Tibial artery (tissue), 4 donors: ENCODE measurements around the gene GRIA2.

Experiments used
- DNase-seq, 2 donors: peaks; one replicate each; pipeline ENCODE4 v3.0.0-alpha.2; 2019
- H3K27ac ChIP-seq, 2 donors: fragments of 200-600 bp; sonication (generic) in 1 of 2; 1 replicate in 1 of 2; 2 replicates in 1 of 2; pipeline ENCODE4 v1.5.1; 2018 to 2019; ENCODE audit warnings: mild to moderate bottlenecking in 1 of 2
- H3K27me3 ChIP-seq, 2 donors: fragments of 200-600 bp; sonication (generic) in 1 of 2; one replicate each; pipeline versions ENCODE4 v1.5.1 to v1.6.0; 2016 to 2019
- H3K36me3 ChIP-seq, 3 donors: fragments of 200-600 bp; sonication (generic) in 2 of 3; one replicate each; pipeline ENCODE4 v1.5.1; 2016 to 2019; ENCODE audit warnings: mild to moderate bottlenecking in 2 of 3
- H3K4me1 ChIP-seq, 4 donors: fragments of 200-600 bp; sonication (generic) in 2 of 4; 1 replicate in 3 of 4; 2 replicates in 1 of 4; pipeline ENCODE4 v1.5.1; 2016 to 2019
- H3K4me3 ChIP-seq, 2 donors: fragments of 200-600 bp; sonication (generic) in 1 of 2; 1 replicate in 1 of 2; 2 replicates in 1 of 2; pipeline ENCODE4 v1.5.1; 2018 to 2019; ENCODE audit warnings: mild to moderate bottlenecking in 2 of 2
- H3K9me3 ChIP-seq, 3 donors: fragments of 200-600 bp; sonication (generic) in 1 of 3; one replicate each; pipeline ENCODE4 v1.5.1; 2016 to 2019
- CTCF ChIP-seq, 2 experiments: fragments of 200-600 bp in 1 of 2; fragments of 450-650 bp in 1 of 2; IDR thresholded peaks; one replicate each; pipeline ENCODE4 v1.5.1; 2017 to 2019; ENCODE audit warnings: antibody characterized with exemption in 2 of 2, mild to moderate bottlenecking in 1 of 2, moderate library complexity in 1 of 2
- intact Hi-C: fragments of 100-400 bp; cut with DNase I; formaldehyde crosslinking; loops from one replicate; pipeline ENCODE4 v1.15.0; 2023; ENCODE audit warnings: low total_unique reads

Gene GRIA2

DNA sequence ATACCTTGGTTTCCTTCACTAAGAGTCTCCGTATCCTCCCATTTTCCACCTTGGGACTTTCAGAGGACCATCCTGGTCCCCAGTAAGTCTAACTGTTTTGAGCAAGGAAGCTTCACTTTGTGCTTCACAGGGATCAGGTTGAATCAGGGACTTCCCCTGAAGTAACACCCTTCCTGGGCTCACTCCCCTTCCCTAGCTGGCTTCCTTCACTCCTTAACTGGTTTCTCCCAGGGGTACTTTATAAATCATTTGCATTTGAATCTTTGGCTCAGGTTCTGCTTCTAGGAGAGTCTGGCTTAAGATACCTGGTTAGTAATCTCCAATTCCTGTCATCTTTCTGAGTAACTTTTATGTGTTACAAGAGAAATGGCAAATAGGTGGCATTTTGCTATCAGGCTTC lies 24.5 kb upstream of the GRIA2 start:
- no peak overlapping the region for H3K27ac ChIP-seq
- DNase-seq = no peak
- H3K36me3 ChIP-seq = no peaks in the 10 kb centered on the region
- H3K9me3 ChIP-seq = no peaks in the 10 kb centered on the region
- TF ChIP-seq CTCF (IDR thresholded peaks at IDR 0.05) = no peak
- H3K4me3 ChIP-seq = no peak overlapping the region
- intact Hi-C loops = no loop called here
- no peaks in the 10 kb centered on the region for H3K27me3 ChIP-seq
- H3K4me1 ChIP-seq = no peaks in the 10 kb centered on the region

DNA sequence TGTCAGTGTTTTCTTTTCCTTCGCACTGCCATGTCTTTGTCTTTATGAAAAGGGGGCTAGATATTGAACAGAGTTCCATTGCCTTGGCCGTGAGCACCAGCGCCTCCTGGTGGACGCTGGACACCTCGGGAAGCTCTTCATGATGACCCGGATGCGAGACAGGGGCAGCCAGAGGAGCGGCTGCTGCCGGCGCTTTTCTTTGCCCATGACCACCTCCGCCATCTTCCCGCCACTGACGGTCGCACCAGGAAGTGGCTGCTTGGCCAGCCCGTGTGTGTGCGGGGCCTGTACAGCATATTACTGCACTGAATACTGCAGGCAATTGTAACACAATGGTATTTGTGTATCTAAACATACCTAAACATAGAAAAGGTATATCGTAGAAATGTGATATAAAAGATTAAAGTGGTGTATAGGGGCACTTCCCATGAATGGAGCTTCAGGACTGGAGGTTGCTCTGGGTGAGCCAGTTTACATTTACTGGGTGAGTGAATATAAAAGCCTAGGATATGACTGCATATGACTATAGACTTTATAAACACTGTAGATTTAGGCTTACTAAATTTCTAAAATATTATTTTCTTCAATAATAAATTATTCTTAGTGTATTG lies 15.8 kb upstream of the GRIA2 start:
- DNase-seq = no peak
- intact Hi-C loops = no loop called here
- Histone ChIP-seq H3K27me3 (no peaks in the 10 kb centered on the region), H3K36me3 (no peaks in the 10 kb centered on the region), H3K4me3 (no peak overlapping the region), H3K9me3 (no peaks in the 10 kb centered on the region), H3K4me1 (no peaks in the 10 kb centered on the region), H3K27ac (no peak overlapping the region)
- TF ChIP-seq CTCF (IDR thresholded peaks at IDR 0.05) = peak in 1 of 2 experiments; percentile 20

- Histone ChIP-seq H3K4me1 (peaks cover 0 to 25% (median 16%) of the 10 kb centered on the region in 4 donors), H3K4me3 (no peak overlapping the region), H3K9me3 (no peaks in the 10 kb centered on the region), H3K27ac (no peak overlapping the region), H3K27me3 (peaks cover 0 to 25% of the 10 kb centered on the region in 2 donors), H3K36me3 (no peaks in the 10 kb centered on the region)
- DNase-seq = no peak
- intact Hi-C loops = loop anchor here (5.0 kb wide), 1 partner anchor 765 kb away; no protein-coding TSS in a partner anchor
- TF ChIP-seq CTCF (IDR thresholded peaks at IDR 0.05) = peak; percentile 50 to 51
These were observed 2.8 kb upstream of the GRIA2 start for GRCh38 chr4:157217708-157218107.

GRCh38 chr4:157219711-157220370 lies 687 bp upstream of the GRIA2 start:
- Histone ChIP-seq H3K4me3 (peak overlapping the region; percentile 50), H3K36me3 (no peaks in the 10 kb centered on the region), H3K27me3 (peaks cover 0 to 31% of the 10 kb centered on the region in 2 donors), H3K27ac (no peak overlapping the region), H3K4me1 (peaks cover 0 to 27% (median 19%) of the 10 kb centered on the region in 4 donors), H3K9me3 (no peaks in the 10 kb centered on the region)
- TF ChIP-seq CTCF (IDR thresholded peaks at IDR 0.05) = no peak
- intact Hi-C loops = loop anchor here (5.0 kb wide), 1 partner anchor 762 kb away; no protein-coding TSS in a partner anchor
- no peak for DNase-seq

DNA sequence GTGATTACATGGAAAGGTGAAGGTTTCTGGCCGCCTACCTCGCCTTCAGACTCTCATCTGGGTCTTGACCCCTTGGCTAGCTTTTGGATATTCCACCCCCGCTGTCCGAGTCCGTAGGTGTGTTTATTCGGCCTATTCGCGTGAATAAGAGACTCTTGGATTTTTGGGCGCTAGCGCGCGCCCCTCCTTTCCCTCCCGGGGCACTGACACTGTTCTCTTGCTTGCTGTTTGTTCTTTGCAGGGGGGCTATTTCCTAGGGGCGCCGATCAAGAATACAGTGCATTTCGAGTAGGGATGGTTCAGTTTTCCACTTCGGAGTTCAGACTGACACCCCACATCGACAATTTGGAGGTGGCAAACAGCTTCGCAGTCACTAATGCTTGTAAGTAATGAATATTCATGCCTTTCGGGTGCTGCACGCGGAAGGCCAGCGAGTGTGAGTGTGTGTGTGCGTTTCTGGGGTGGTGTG lies 932 bp downstream of the GRIA2 start:
- peak overlapping the region; percentile 47 to 50 for H3K4me3 ChIP-seq
- intact Hi-C loops = no loop called here
- H3K9me3 ChIP-seq = no peaks in the 10 kb centered on the region
- DNase-seq = no peak
- H3K27ac ChIP-seq = peak overlapping the region in 1 of 2 donors; percentile 64
- H3K27me3 ChIP-seq = peaks cover 0 to 31% of the 10 kb centered on the region in 2 donors
- no peaks in the 10 kb centered on the region for H3K36me3 ChIP-seq
- H3K4me1 ChIP-seq = peaks cover 0 to 27% (median 19%) of the 10 kb centered on the region in 4 donors
- TF ChIP-seq CTCF (IDR thresholded peaks at IDR 0.05) = no peak
